ENCODE data around the gene NXF3.

Gene NXF3

GRCh38 chrX:103100484-103100883 is 7.5 kb upstream of the NXF3 start:
- no peak overlapping the region for H3K4me3 ChIP-seq (ENCODE audit: low read depth, low read length)
- no peaks in the 10 kb centered on the region for H3K79me2 ChIP-seq (ENCODE audit: control insufficient read depth, insufficient read depth, low read length, unreplicated experiment)
- no peaks in the 10 kb centered on the region for H3K36me3 ChIP-seq (ENCODE audit: insufficient read depth, low read length)
- no peaks in the 10 kb centered on the region for H3K27me3 ChIP-seq (ENCODE audit: insufficient read depth, low read length)
- no peak overlapping the region for H2AFZ ChIP-seq (ENCODE audit: low read length, unreplicated experiment)
- no peaks in the 10 kb centered on the region for H3K4me1 ChIP-seq (ENCODE audit: control insufficient read depth, insufficient read depth, low read length, unreplicated experiment)
- H3K27ac ChIP-seq (ENCODE audit: low read depth, low read length), result no peak overlapping the region

- Histone ChIP-seq H3K27me3 (ENCODE audit: insufficient read depth, low read length) (no peaks in the 10 kb centered on the region), H3K4me3 (ENCODE audit: low read depth, low read length) (no peak overlapping the region), H3K4me1 (ENCODE audit: control insufficient read depth, insufficient read depth, low read length, unreplicated experiment) (no peaks in the 10 kb centered on the region), H2AFZ (ENCODE audit: low read length, unreplicated experiment) (no peak overlapping the region), H3K36me3 (ENCODE audit: insufficient read depth, low read length) (no peaks in the 10 kb centered on the region), H3K79me2 (ENCODE audit: control insufficient read depth, insufficient read depth, low read length, unreplicated experiment) (no peaks in the 10 kb centered on the region), H3K27ac (ENCODE audit: low read depth, low read length) (no peak overlapping the region)
Measured at GRCh38 chrX:103099691-103100090, 6.7 kb upstream of the NXF3 start.

GRCh38 chrX:103098488-103098887 is 5.5 kb upstream of the NXF3 start:
- Histone ChIP-seq H3K36me3 (ENCODE audit: insufficient read depth, low read length) (no peaks in the 10 kb centered on the region), H3K27ac (ENCODE audit: low read depth, low read length) (no peak overlapping the region), H2AFZ (ENCODE audit: low read length, unreplicated experiment) (no peak overlapping the region), H3K4me1 (ENCODE audit: control insufficient read depth, insufficient read depth, low read length, unreplicated experiment) (no peaks in the 10 kb centered on the region), H3K27me3 (ENCODE audit: insufficient read depth, low read length) (no peaks in the 10 kb centered on the region), H3K4me3 (ENCODE audit: low read depth, low read length) (no peak overlapping the region), H3K79me2 (ENCODE audit: control insufficient read depth, insufficient read depth, low read length, unreplicated experiment) (no peaks in the 10 kb centered on the region)

- H3K27ac ChIP-seq (ENCODE audit: low read depth, low read length), result no peak overlapping the region
- H3K27me3 ChIP-seq (ENCODE audit: insufficient read depth, low read length), result no peaks in the 10 kb centered on the region
- H3K36me3 ChIP-seq (ENCODE audit: insufficient read depth, low read length), result no peaks in the 10 kb centered on the region
- H2AFZ ChIP-seq (ENCODE audit: low read length, unreplicated experiment), result no peak overlapping the region
- H3K4me1 ChIP-seq (ENCODE audit: control insufficient read depth, insufficient read depth, low read length, unreplicated experiment), result no peaks in the 10 kb centered on the region
- no peaks in the 10 kb centered on the region for H3K79me2 ChIP-seq (ENCODE audit: control insufficient read depth, insufficient read depth, low read length, unreplicated experiment)
- no peak overlapping the region for H3K4me3 ChIP-seq (ENCODE audit: low read depth, low read length)
Measured at GRCh38 chrX:103081051-103081450, 11.9 kb downstream of the NXF3 start.

- H3K4me1 ChIP-seq (ENCODE audit: control insufficient read depth, insufficient read depth, low read length, unreplicated experiment), result no peaks in the 10 kb centered on the region
- H3K27me3 ChIP-seq (ENCODE audit: insufficient read depth, low read length), result no peaks in the 10 kb centered on the region
- H2AFZ ChIP-seq (ENCODE audit: low read length, unreplicated experiment), result no peak overlapping the region
- H3K4me3 ChIP-seq (ENCODE audit: low read depth, low read length), result no peak overlapping the region
- no peaks in the 10 kb centered on the region for H3K79me2 ChIP-seq (ENCODE audit: control insufficient read depth, insufficient read depth, low read length, unreplicated experiment)
- H3K27ac ChIP-seq (ENCODE audit: low read depth, low read length), result no peak overlapping the region
- no peaks in the 10 kb centered on the region for H3K36me3 ChIP-seq (ENCODE audit: insufficient read depth, low read length)
Measured at GRCh38 chrX:103073467-103073866, 19.5 kb downstream of the NXF3 start.

- no peaks in the 10 kb centered on the region for H3K79me2 ChIP-seq (ENCODE audit: control insufficient read depth, insufficient read depth, low read length, unreplicated experiment)
- H3K4me3 ChIP-seq (ENCODE audit: low read depth, low read length), result no peak overlapping the region
- no peaks in the 10 kb centered on the region for H3K27me3 ChIP-seq (ENCODE audit: insufficient read depth, low read length)
- no peaks in the 10 kb centered on the region; the same call in 1 of the 2 replicates for H3K36me3 ChIP-seq (ENCODE audit: insufficient read depth, low read length)
- H2AFZ ChIP-seq (ENCODE audit: low read length, unreplicated experiment), result no peak overlapping the region
- H3K27ac ChIP-seq (ENCODE audit: low read depth, low read length), result peak overlapping the region; percentile 68
- H3K4me1 ChIP-seq (ENCODE audit: control insufficient read depth, insufficient read depth, low read length, unreplicated experiment), result peaks cover 20% of the 10 kb centered on the region
Measured at GRCh38 chrX:103066606-103067005, 26.3 kb downstream of the NXF3 start.

GRCh38 chrX:103063918-103064434 is 29.0 kb downstream of the NXF3 start, which contains the start of gene BEX1:
Gene BEX1 (minus strand): TSS chrX:103064171. CDS start chrX:103063274, 897 bp downstream.
- H3K79me2 ChIP-seq (ENCODE audit: control insufficient read depth, insufficient read depth, low read length, unreplicated experiment), result no peaks in the 10 kb centered on the region
- peak within 1 kb of the TSS; percentile 83 for H3K4me3 ChIP-seq (ENCODE audit: low read depth, low read length)
- no peak within 1 kb of the TSS for H2AFZ ChIP-seq (ENCODE audit: low read length, unreplicated experiment)
- H3K27ac ChIP-seq (ENCODE audit: low read depth, low read length), result peak within 1 kb of the TSS; percentile 80
- peaks cover 20% of the 10 kb centered on the region for H3K4me1 ChIP-seq (ENCODE audit: control insufficient read depth, insufficient read depth, low read length, unreplicated experiment)
- no peaks in the 10 kb centered on the region; the same call in 1 of the 2 replicates for H3K36me3 ChIP-seq (ENCODE audit: insufficient read depth, low read length)
- no peaks in the 10 kb centered on the region for H3K27me3 ChIP-seq (ENCODE audit: insufficient read depth, low read length)

GRCh38 chrX:103063191-103063845 is 29.6 kb downstream of the NXF3 start:
- peaks cover 20% of the 10 kb centered on the region for H3K4me1 ChIP-seq (ENCODE audit: control insufficient read depth, insufficient read depth, low read length, unreplicated experiment)
- no peaks in the 10 kb centered on the region for H3K27me3 ChIP-seq (ENCODE audit: insufficient read depth, low read length)
- no peaks in the 10 kb centered on the region for H3K79me2 ChIP-seq (ENCODE audit: control insufficient read depth, insufficient read depth, low read length, unreplicated experiment)
- no peak overlapping the region for H2AFZ ChIP-seq (ENCODE audit: low read length, unreplicated experiment)
- H3K4me3 ChIP-seq (ENCODE audit: low read depth, low read length), result peak overlapping the region; percentile 83
- peak overlapping the region; percentile 80; the same call in 1 of the 2 replicates for H3K27ac ChIP-seq (ENCODE audit: low read depth, low read length)
- H3K36me3 ChIP-seq (ENCODE audit: insufficient read depth, low read length), result no peaks in the 10 kb centered on the region; the same call in 1 of the 2 replicates

GRCh38 chrX:103061486-103061885 is 31.5 kb downstream of the NXF3 start:
- Histone ChIP-seq H2AFZ (ENCODE audit: low read length, unreplicated experiment) (no peak overlapping the region), H3K79me2 (ENCODE audit: control insufficient read depth, insufficient read depth, low read length, unreplicated experiment) (no peaks in the 10 kb centered on the region), H3K4me3 (ENCODE audit: low read depth, low read length) (no peak overlapping the region), H3K36me3 (ENCODE audit: insufficient read depth, low read length) (no peaks in the 10 kb centered on the region; the same call in 1 of the 2 replicates), H3K4me1 (ENCODE audit: control insufficient read depth, insufficient read depth, low read length, unreplicated experiment) (peaks cover 16% of the 10 kb centered on the region), H3K27me3 (ENCODE audit: insufficient read depth, low read length) (no peaks in the 10 kb centered on the region), H3K27ac (ENCODE audit: low read depth, low read length) (no peak overlapping the region)

- H3K27me3 ChIP-seq (ENCODE audit: insufficient read depth, low read length), result no peaks in the 10 kb centered on the region
- H3K27ac ChIP-seq (ENCODE audit: low read depth, low read length), result no peak overlapping the region
- H3K36me3 ChIP-seq (ENCODE audit: insufficient read depth, low read length), result no peaks in the 10 kb centered on the region
- no peaks in the 10 kb centered on the region for H3K79me2 ChIP-seq (ENCODE audit: control insufficient read depth, insufficient read depth, low read length, unreplicated experiment)
- no peak overlapping the region for H2AFZ ChIP-seq (ENCODE audit: low read length, unreplicated experiment)
- H3K4me3 ChIP-seq (ENCODE audit: low read depth, low read length), result no peak overlapping the region
- H3K4me1 ChIP-seq (ENCODE audit: control insufficient read depth, insufficient read depth, low read length, unreplicated experiment), result no peaks in the 10 kb centered on the region
Measured at GRCh38 chrX:103056902-103057301, 36.0 kb downstream of the NXF3 start.

GRCh38 chrX:103052625-103053024 is 40.3 kb downstream of the NXF3 start:
- no peaks in the 10 kb centered on the region for H3K4me1 ChIP-seq (ENCODE audit: control insufficient read depth, insufficient read depth, low read length, unreplicated experiment)
- no peaks in the 10 kb centered on the region for H3K27me3 ChIP-seq (ENCODE audit: insufficient read depth, low read length)
- H3K27ac ChIP-seq (ENCODE audit: low read depth, low read length), result no peak overlapping the region
- no peaks in the 10 kb centered on the region for H3K36me3 ChIP-seq (ENCODE audit: insufficient read depth, low read length)
- H2AFZ ChIP-seq (ENCODE audit: low read length, unreplicated experiment), result no peak overlapping the region
- H3K4me3 ChIP-seq (ENCODE audit: low read depth, low read length), result no peak overlapping the region
- H3K79me2 ChIP-seq (ENCODE audit: control insufficient read depth, insufficient read depth, low read length, unreplicated experiment), result no peaks in the 10 kb centered on the region
